ENCODE measurements around the gene USP8. TPM values are rescaled to one million over a fixed set of nuclear protein-coding genes. Genes with fewer than 3 reads are reported as not detected.

The USP8 gene
- total RNA-seq, 1 donor from 2014 or later = 74.6 TPM

GRCh38 chr15:50546566-50546965 is 122.4 kb downstream of the USP8 start, which contains the start of gene USP50:
TSS of gene USP50 (minus strand) at chr15:50546666. CDS start at chr15:50546525, 141 bp downstream.
- intact Hi-C loops (cut with DNase I) = no loop called here
- Histone ChIP-seq H3K9me3 (no peaks in the 10 kb centered on the region), H3K4me3 (no peak within 1 kb of the TSS), H3K27me3 (ENCODE audit: low read depth) (no peaks in the 10 kb centered on the region), H3K27ac (no peak within 1 kb of the TSS), H3K36me3 (no peaks in the 10 kb centered on the region), H3K4me1 (no peaks in the 10 kb centered on the region)
- DNase-seq (no peak), ATAC-seq (no peak)
- TF ChIP-seq, protein P1, sequence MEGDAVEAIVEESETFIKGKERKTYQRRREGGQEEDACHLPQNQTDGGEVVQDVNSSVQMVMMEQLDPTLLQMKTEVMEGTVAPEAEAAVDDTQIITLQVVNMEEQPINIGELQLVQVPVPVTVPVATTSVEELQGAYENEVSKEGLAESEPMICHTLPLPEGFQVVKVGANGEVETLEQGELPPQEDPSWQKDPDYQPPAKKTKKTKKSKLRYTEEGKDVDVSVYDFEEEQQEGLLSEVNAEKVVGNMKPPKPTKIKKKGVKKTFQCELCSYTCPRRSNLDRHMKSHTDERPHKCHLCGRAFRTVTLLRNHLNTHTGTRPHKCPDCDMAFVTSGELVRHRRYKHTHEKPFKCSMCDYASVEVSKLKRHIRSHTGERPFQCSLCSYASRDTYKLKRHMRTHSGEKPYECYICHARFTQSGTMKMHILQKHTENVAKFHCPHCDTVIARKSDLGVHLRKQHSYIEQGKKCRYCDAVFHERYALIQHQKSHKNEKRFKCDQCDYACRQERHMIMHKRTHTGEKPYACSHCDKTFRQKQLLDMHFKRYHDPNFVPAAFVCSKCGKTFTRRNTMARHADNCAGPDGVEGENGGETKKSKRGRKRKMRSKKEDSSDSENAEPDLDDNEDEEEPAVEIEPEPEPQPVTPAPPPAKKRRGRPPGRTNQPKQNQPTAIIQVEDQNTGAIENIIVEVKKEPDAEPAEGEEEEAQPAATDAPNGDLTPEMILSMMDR (IDR thresholded peaks at IDR 0.05) = no peak

DNA sequence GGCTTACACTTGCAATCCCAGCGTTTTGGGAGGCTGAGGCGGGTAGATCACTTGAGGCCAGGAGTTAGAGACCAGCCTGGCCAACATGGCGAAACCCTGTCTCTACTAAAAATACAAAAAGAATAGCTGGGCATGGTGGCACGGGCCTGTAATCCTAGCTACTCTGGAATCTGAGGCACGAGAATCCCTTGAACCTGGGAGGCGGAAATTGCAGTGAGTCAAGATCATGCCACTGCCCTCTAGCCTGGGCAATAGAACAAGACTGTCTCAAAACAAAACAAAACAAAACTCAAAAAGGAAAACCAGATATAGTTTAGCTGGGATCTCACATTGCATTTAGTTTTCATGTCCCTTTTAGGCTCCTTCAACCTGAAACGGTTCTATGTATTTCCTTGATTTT is 125.1 kb downstream of the USP8 start:
- TF ChIP-seq, protein P1 (IDR thresholded peaks at IDR 0.05) = no peak
- no peaks in the 10 kb centered on the region for H3K27me3 ChIP-seq (ENCODE audit: low read depth)
- H3K27ac ChIP-seq = no peak overlapping the region
- H3K9me3 ChIP-seq = no peaks in the 10 kb centered on the region
- no peak overlapping the region for H3K4me3 ChIP-seq
- DNase-seq = no peak
- H3K36me3 ChIP-seq = no peaks in the 10 kb centered on the region
- H3K4me1 ChIP-seq = no peaks in the 10 kb centered on the region
- no peak for ATAC-seq
- intact Hi-C loops (cut with DNase I) = no loop called here

- TF ChIP-seq, protein P1 (IDR thresholded peaks at IDR 0.05) = no peak
- intact Hi-C loops (cut with DNase I) = no loop called here
- ATAC-seq = no peak
- DNase-seq = no peak
- no peak overlapping the region for H3K27ac ChIP-seq
- H3K4me1 ChIP-seq = no peaks in the 10 kb centered on the region
- no peaks in the 10 kb centered on the region for H3K9me3 ChIP-seq
- no peaks in the 10 kb centered on the region for H3K27me3 ChIP-seq (ENCODE audit: low read depth)
- H3K36me3 ChIP-seq = no peaks in the 10 kb centered on the region
- H3K4me3 ChIP-seq = no peak overlapping the region
Measured at GRCh38 chr15:50552238-50552637, 128.0 kb downstream of the USP8 start.

DNA sequence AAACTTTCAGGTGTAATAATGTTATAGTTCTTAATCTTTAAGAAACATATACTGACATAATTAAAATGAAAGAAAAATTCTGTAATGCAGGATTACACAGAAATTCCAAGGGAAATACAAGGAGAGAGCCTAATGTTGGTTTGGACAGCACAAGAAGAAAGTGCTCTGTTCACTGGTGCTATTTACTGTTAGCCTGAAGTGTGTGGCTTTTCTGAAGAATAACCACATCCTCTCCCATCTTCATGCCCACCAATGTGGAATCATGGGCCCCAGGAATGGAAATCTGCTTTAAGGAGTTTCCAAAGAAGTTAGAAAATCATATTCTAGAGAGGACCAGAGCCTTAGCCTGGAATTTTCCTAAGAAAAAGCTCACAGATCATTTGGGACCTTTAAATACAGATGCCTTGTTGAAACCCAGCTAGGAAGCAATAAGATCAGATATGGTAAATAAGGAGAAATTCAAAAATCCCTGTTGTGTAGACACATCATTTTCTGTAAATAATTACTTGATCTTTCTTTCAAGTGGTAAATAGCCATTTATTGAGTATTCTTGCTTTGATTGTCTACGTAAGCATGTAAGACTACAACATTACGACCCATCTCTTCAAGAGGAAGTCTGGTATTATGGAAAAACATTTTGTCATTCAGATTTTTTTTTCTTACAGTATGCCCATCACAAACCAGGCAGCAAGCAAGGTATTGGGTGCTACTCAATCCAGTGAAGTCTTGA is 132.6 kb downstream of the USP8 start:
- H3K4me3 ChIP-seq = no peak overlapping the region
- TF ChIP-seq, protein P1 (IDR thresholded peaks at IDR 0.05) = no peak
- no peak for ATAC-seq
- peaks cover 39% of the 10 kb centered on the region for H3K36me3 ChIP-seq
- no peak for DNase-seq
- H3K9me3 ChIP-seq = no peaks in the 10 kb centered on the region
- no peak overlapping the region for H3K27ac ChIP-seq
- H3K4me1 ChIP-seq = no peaks in the 10 kb centered on the region
- H3K27me3 ChIP-seq (ENCODE audit: low read depth) = no peaks in the 10 kb centered on the region
- intact Hi-C loops (cut with DNase I) = no loop called here

GRCh38 chr15:50558012-50558411 is 133.8 kb downstream of the USP8 start:
- intact Hi-C loops (cut with DNase I) = no loop called here
- TF ChIP-seq, protein P1 (IDR thresholded peaks at IDR 0.05) = no peak

More at GRCh38 chr15:50558012-50558411, 133.8 kb downstream of the USP8 start:
- Histone ChIP-seq H3K4me3 (no peak overlapping the region), H3K9me3 (no peaks in the 10 kb centered on the region), H3K4me1 (no peaks in the 10 kb centered on the region), H3K36me3 (peaks cover 50% of the 10 kb centered on the region), H3K27ac (no peak overlapping the region), H3K27me3 (ENCODE audit: low read depth) (no peaks in the 10 kb centered on the region)
- DNase-seq = no peak
- no peak for ATAC-seq

Data from lower lobe of right lung (tissue), 2 donors.